K562 (cell line): Measurements from ENCODE around the gene PPDPF. TPM values are rescaled to one million over a fixed set of nuclear protein-coding genes. Genes with fewer than 3 reads are reported as not detected.
"Not testable (repeated sequence)": the region's sequence is repeated elsewhere in the genome, so short reads cannot be mapped to it uniquely, and the experiment has no call there.

Experiments
- ATAC-seq: fragments of 200-7000 bp; cut with Tn5 transposase; 3 replicates; pipeline ENCODE4 v1.9.1; 2020; ENCODE audit warnings: moderate library complexity
- BruUV-seq: library from RNA; stranded (reverse); fragments of 400-500 nt; replicated peaks from 2 replicates; lab custom pipeline; 2021; lab: Mats Ljungman, UMichigan
- CTCF ChIA-PET: fragments of 300-600 bp; formaldehyde crosslinking; extraction: SDS; loops from one replicate; lab custom pipeline; 2021; ENCODE audit warnings: low intra/inter-chr PET ratio; lab: Yijun Ruan, JAX
- POLR2A ChIA-PET: fragments of 300-600, 350-650 bp; sonication (Branson Sonifier 250); formaldehyde crosslinking; extraction: SDS; loops from one replicate; lab custom pipeline; 2021; ENCODE audit warnings: antibody characterized with exemption, inconsistent platforms; lab: Yijun Ruan, JAX
- DNase-seq, 4 experiments: peaks; one replicate each; pipeline versions ENCODE4 v3.0.0 to v3.0.0-alpha.2; 2011 to 2018; ENCODE audit warnings: low spot score in 3 of 4, mixed read lengths in 3 of 4; ENCODE audit errors: extremely low read depth in 1 of 4
- FAIRE-seq: peaks from 2 replicates; lab custom pipeline; 2011; peaks lifted over from hg19 to GRCh38; lab: Jason Lieb, UNC
- H2AFZ ChIP-seq: 2 replicates; pipeline ENCODE4 v1.6.0; 2011; ENCODE audit warnings: low read depth, low read length, control low read depth, inconsistent platforms
- H3K27ac ChIP-seq: fragments of 200-600 bp; 3 replicates; pipeline ENCODE4 v1.8.0; 2011; ENCODE audit warnings: low read depth, mild to moderate bottlenecking, control low read depth, inconsistent platforms, low read length, moderate library complexity, mixed read lengths; ENCODE audit errors: extremely low read depth
- H3K27me3 ChIP-seq, 2 experiments: fragments of 300-600 bp in 1 of 2; 2 replicates in 1 of 2; 3 replicates in 1 of 2; pipeline versions ENCODE4 v1.6.0 to v1.8.0; 2011; ENCODE audit warnings: inconsistent platforms in 2 of 2, low read length in 2 of 2, mild to moderate bottlenecking in 1 of 2, mixed read lengths in 1 of 2, moderate library complexity in 1 of 2; ENCODE audit not compliant: control insufficient read depth in 2 of 2, insufficient read depth in 2 of 2
- H3K36me3 ChIP-seq: fragments of 300-600 bp; 3 replicates; pipeline ENCODE4 v1.8.0; 2011; ENCODE audit warnings: mild to moderate bottlenecking, low read length, inconsistent platforms; ENCODE audit not compliant: control insufficient read depth, insufficient read depth
- H3K4me1 ChIP-seq, 2 experiments: fragments of 200-600 bp in 1 of 2; replicated peaks in 1 of 2; 2 replicates in 1 of 2; 3 replicates in 1 of 2; pipeline versions ENCODE4 v1.5.1 to v1.8.0; 2011; ENCODE audit warnings: inconsistent platforms in 2 of 2, low read length in 2 of 2, mild to moderate bottlenecking in 1 of 2, mixed read lengths in 1 of 2, moderate library complexity in 1 of 2; ENCODE audit not compliant: control insufficient read depth in 2 of 2, insufficient read depth in 2 of 2
- H3K4me2 ChIP-seq: 2 replicates; pipeline ENCODE4 v1.6.1; 2011; ENCODE audit warnings: low read length, control low read depth, inconsistent platforms, mixed read lengths; ENCODE audit not compliant: insufficient read depth
- H3K4me3 ChIP-seq: fragments of 200-600 bp; sonication (generic), shearing (Covaris generic); 2 replicates; pipeline ENCODE4 v1.5.1; 2016; ENCODE audit warnings: control low read depth, inconsistent platforms
- H3K79me2 ChIP-seq: fragments of 200-600 bp; 3 replicates; pipeline ENCODE4 v1.8.0; 2011; ENCODE audit warnings: low read length, inconsistent platforms; ENCODE audit not compliant: control insufficient read depth, insufficient read depth
- H3K9ac ChIP-seq, 2 experiments: 2 replicates each; pipeline versions ENCODE4 v1.6.0 to v1.6.1; 2011; ENCODE audit warnings: low read depth in 2 of 2, low read length in 2 of 2, control low read depth in 1 of 2, inconsistent platforms in 1 of 2, mild to moderate bottlenecking in 1 of 2, mixed read lengths in 1 of 2; ENCODE audit not compliant: insufficient read depth in 1 of 2
- H3K9me1 ChIP-seq: one replicate; pipeline ENCODE4 v1.6.0; 2011; ENCODE audit warnings: inconsistent platforms, mild to moderate bottlenecking, low read length, moderate library complexity; ENCODE audit not compliant: control insufficient read depth, insufficient read depth
- H3K9me3 ChIP-seq: replicated peaks from 2 replicates; pipeline ENCODE4 v1.5.1; 2011; ENCODE audit warnings: low read depth, low read length, inconsistent platforms; ENCODE audit not compliant: control insufficient read depth, insufficient read depth
- H4K20me1 ChIP-seq: replicated peaks from 2 replicates; pipeline ENCODE4 v1.6.1; 2011; ENCODE audit warnings: low read length, inconsistent platforms, mixed read lengths; ENCODE audit not compliant: control insufficient read depth, insufficient read depth
- BHLHE40 ChIP-seq: IDR thresholded peaks from 2 replicates; pipeline ENCODE4 v1.6.1; 2011; ENCODE audit warnings: low read length, improper control_type of control experiment
- CEBPB ChIP-seq: fragments of 450-650 bp; IDR thresholded peaks from 2 replicates; pipeline ENCODE4 v1.6.1; 2016; ENCODE audit warnings: missing genetic modification characterization, missing compliant biosample characterization
- CHD2 ChIP-seq: IDR thresholded peaks from 2 replicates; pipeline ENCODE4 v1.6.1; 2011; ENCODE audit warnings: low read depth, low read length
- L3MBTL2 ChIP-seq: fragments of 450-650 bp; IDR thresholded peaks from 2 replicates; pipeline ENCODE4 v1.6.1; 2016; ENCODE audit warnings: mild to moderate bottlenecking, moderate library complexity
- MYC ChIP-seq, 2 experiments: fragments of 250-450 bp in 1 of 2; sonication (Bioruptor Pico) in 1 of 2; IDR thresholded peaks; 2 replicates each; pipeline versions ENCODE4 v1.5.1 to v1.6.1; 2012 to 2021; ENCODE audit warnings: low read depth in 2 of 2, borderline replicate concordance in 1 of 2, improper control_type of control experiment in 1 of 2, low read length in 1 of 2, mild to moderate bottlenecking in 1 of 2, moderate library complexity in 1 of 2
- NFIC ChIP-seq: fragments of 450-650 bp; IDR thresholded peaks from 2 replicates; pipeline ENCODE4 v1.6.1; 2017; ENCODE audit warnings: mild to moderate bottlenecking, inconsistent platforms
- TRIM24 ChIP-seq, 2 experiments: fragments of 450-650 bp; IDR thresholded peaks; 2 replicates each; pipeline ENCODE4 v1.6.1; 2016
- ZNF766 ChIP-seq: fragments of 200-800 bp; sonication (Bioruptor generic); conservative IDR thresholded peaks from 2 replicates; pipeline ENCODE4 v1.6.1; 2016; ENCODE audit warnings: missing genetic modification characterization, missing compliant biosample characterization
- WGBS: fragments of 100-300 bp; shearing (Covaris generic); methylation state at CpG from one replicate; pipeline ENCODE4 v1.1.6; 2016; ENCODE audit warnings: low coverage, mixed read lengths; ENCODE audit not compliant: insufficient coverage; ENCODE audit errors: missing lambda C conversion rate; 5-methylcytosine and 5-hydroxymethylcytosine counted together
- in situ Hi-C: fragments of 300-500 bp; cut with MboI; formaldehyde crosslinking; loops from 4 replicates; pipeline ENCODE4 v1.15.0; 2018; ENCODE audit warnings: inconsistent platforms, mixed read lengths
- intact Hi-C: fragments of 100-400 bp; cut with micrococcal nuclease; formaldehyde crosslinking; loops from 2 replicates; pipeline ENCODE4 v1.14.2; 2022
- polyA plus RNA-seq, 8 experiments: library from polyadenylated mRNA; depleted of rRNA in 4 of 8; stranded (reverse) in 5 of 8; unstranded in 3 of 8; fragments of >200 nt; fragmentation: Nextera tagmentation in 2 of 8; fragmentation: Illumina TruSeq in 1 of 8; extraction: Ambion mirVana in 2 of 8; extraction: Trizol in 1 of 8; gene quantifications; 2 replicates each; pipeline versions ENCODE4 v1.2.1 to v1.2.3, GENCODE V29; 2011 to 2014; ENCODE audit warnings: inconsistent platforms in 1 of 8, missing spikeins in 1 of 8
- total RNA-seq, 7 experiments: library from RNA; depleted of rRNA in 6 of 7; stranded (reverse); fragments of >200 nt in 6 of 7; fragmentation: Illumina TruSeq in 2 of 7; extraction: Trizol in 2 of 7; gene quantifications; 2 replicates each; pipeline versions ENCODE4 v1.2.1 to v1.2.3, GENCODE V29; 2011 to 2021; ENCODE audit warnings: low replicate concordance in 1 of 7
- TF ChIP-seq, protein P1 (sequence below): fragments of 450-650 bp; IDR thresholded peaks from 2 replicates; pipeline ENCODE4 v1.6.1; 2016; ENCODE audit warnings: low read depth, mild to moderate bottlenecking, moderate library complexity

PPDPF gene
- total and polyA plus RNA-seq, 9 of the 15 experiments (the other 6 are each of a cell fraction or from before 2014, with no cell fraction given) = 0.77 to 233 (median 10.5) TPM

- ATAC-seq (peak; percentile 53), DNase-seq (peak in 1 of 4 experiments; percentile 40)
- TF ChIP-seq NFIC (peak; percentile 75), CHD2 (peak; percentile 73), TRIM24 (IDR thresholded peaks at IDR 0.05) (peak in 1 of 2 experiments; percentile 41; a peak in 1 of 4 replicates), BHLHE40 (peak; percentile 78), CEBPB (tag) (peak; percentile 22; the same call in 1 of the 2 replicates), ZNF766 (peak; percentile 65; the same call in 1 of the 2 replicates), L3MBTL2 (peak; percentile 45), MYC (IDR thresholded peaks at IDR 0.05; ENCODE audit: low read depth, low read length) (0 out of 2 replicates have a peak, but pooled peaks have one; percentile 12)
- TF ChIP-seq, protein P1, sequence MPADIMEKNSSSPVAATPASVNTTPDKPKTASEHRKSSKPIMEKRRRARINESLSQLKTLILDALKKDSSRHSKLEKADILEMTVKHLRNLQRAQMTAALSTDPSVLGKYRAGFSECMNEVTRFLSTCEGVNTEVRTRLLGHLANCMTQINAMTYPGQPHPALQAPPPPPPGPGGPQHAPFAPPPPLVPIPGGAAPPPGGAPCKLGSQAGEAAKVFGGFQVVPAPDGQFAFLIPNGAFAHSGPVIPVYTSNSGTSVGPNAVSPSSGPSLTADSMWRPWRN = peak; percentile 70
- H3K9me1 ChIP-seq; H3K4me3 ChIP-seq; intact Hi-C loops; H3K9me3 ChIP-seq; H2AFZ ChIP-seq; H4K20me1 ChIP-seq; BruUV-seq; H3K36me3 ChIP-seq; H3K79me2 ChIP-seq; H3K4me2 ChIP-seq; in situ Hi-C loops; FAIRE-seq; H3K9ac ChIP-seq; H3K27ac ChIP-seq; TF ChIP-seq MYC (CRISPR knock-in tag; IDR thresholded peaks at IDR 0.05; ENCODE audit: borderline replicate concordance, low read depth): not testable (repeated sequence)
- peaks cover 46 to 53% of the 10 kb centered on the region in 2 experiments for H3K27me3 ChIP-seq
- H3K4me1 ChIP-seq = peaks cover 3 to 21% of the 10 kb centered on the region in 2 experiments; a peak in 4 of 5 replicates
- CTCF ChIA-PET = interaction anchor here (0.8 kb wide), 1 partner anchor 19 kb away, joined by 4 read pairs; no protein-coding TSS in a partner anchor
- POLR2A ChIA-PET = interaction anchor here (0.6 kb wide), 1 partner anchor 34 kb away, joined by 3 read pairs; no protein-coding TSS in a partner anchor
- 7% methylated on average over 9 of the region's 10 CpGs for WGBS
These were observed 6.0 kb upstream of the PPDPF start for GRCh38 chr20:63514520-63514919.
